ENCODE measurements around the gene NCKAP1.

NCKAP1 gene

DNA sequence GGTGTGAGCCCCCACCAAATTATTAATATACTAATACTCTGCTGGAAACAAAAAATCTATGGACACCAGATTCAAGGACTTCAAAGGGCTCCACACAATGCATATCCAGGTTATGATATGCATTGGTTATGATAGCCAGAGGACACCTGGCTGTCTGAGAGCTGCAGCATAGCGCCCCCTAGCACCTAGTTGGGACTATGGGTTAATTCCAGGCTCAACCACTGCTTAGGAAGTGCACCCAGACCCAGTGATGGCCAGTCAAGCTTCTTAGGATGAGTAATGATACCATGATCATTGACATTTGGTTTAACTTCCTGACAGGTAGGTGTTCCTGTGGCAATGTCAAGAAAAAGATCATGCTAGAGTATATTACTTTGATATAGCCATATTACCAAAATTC lies 168.0 kb downstream of the NCKAP1 start:
- DNase-seq: peak; percentile 15

DNA sequence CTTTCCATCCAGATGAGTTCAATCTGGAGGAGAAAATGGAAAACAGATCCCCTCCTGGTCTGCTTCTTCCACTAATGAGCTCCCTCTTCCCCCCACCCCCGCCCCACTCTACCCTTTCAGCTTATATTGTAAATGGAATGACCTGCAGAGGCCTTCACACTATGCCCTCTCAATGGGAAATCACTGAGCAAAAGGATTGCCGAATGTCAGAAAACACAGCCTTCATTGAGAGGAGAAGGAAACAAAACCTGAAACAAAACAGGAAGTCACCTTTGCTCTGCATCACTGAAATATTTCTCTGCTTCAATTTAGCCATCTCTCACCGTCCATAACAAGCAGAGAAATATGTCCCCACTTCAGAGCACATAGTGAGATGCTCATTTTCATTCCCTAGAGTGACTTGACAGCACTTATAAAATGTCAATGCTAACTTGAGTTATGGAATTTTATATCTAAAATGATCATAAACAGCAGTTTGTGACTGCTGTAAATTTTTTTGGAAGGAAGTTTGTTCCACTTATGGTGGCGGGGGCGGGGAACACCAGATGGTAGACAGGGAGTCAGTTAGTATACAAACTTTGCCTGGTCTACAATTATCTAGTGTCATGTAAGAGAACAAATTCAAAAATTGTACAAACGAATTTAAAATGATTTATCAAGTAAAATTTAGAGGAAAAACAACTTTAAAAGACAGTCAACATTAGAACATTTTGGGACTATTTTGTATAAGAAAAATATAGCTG lies 170.0 kb downstream of the NCKAP1 start:
- TF ChIP-seq, protein P1, sequence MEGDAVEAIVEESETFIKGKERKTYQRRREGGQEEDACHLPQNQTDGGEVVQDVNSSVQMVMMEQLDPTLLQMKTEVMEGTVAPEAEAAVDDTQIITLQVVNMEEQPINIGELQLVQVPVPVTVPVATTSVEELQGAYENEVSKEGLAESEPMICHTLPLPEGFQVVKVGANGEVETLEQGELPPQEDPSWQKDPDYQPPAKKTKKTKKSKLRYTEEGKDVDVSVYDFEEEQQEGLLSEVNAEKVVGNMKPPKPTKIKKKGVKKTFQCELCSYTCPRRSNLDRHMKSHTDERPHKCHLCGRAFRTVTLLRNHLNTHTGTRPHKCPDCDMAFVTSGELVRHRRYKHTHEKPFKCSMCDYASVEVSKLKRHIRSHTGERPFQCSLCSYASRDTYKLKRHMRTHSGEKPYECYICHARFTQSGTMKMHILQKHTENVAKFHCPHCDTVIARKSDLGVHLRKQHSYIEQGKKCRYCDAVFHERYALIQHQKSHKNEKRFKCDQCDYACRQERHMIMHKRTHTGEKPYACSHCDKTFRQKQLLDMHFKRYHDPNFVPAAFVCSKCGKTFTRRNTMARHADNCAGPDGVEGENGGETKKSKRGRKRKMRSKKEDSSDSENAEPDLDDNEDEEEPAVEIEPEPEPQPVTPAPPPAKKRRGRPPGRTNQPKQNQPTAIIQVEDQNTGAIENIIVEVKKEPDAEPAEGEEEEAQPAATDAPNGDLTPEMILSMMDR (IDR thresholded peaks at IDR 0.05; ENCODE audit: borderline replicate concordance, extremely low read depth, low read length, poor library complexity, severe bottlenecking): no peak
- TF ChIP-seq EZH2 (IDR thresholded peaks at IDR 0.05; ENCODE audit: borderline replicate concordance, low read depth, low read length, severe bottlenecking): no peak
- no peak overlapping the region for H3K4me2 ChIP-seq (ENCODE audit: insufficient read depth, low read length)
- no peak for ATAC-seq (ENCODE audit: insufficient read depth, low read depth)
- no peak for DNase-seq
- H4K20me1 ChIP-seq (ENCODE audit: insufficient read depth, low read length): no peaks in the 10 kb centered on the region
- H3K9me3 ChIP-seq (ENCODE audit: insufficient read depth, low read length, severe bottlenecking): no peaks in the 10 kb centered on the region
- H3K79me2 ChIP-seq (ENCODE audit: insufficient read depth, low read length): no peaks in the 10 kb centered on the region
- no peaks in the 10 kb centered on the region for H3K4me1 ChIP-seq (ENCODE audit: insufficient read depth, low read length)
- no peak overlapping the region for H3K9ac ChIP-seq (ENCODE audit: low read depth, low read length)
- no peak overlapping the region for H3K4me3 ChIP-seq (ENCODE audit: low read depth in 1 of 2, low read length in 2 of 2)
- no peaks in the 10 kb centered on the region for H3K36me3 ChIP-seq (ENCODE audit: insufficient read depth, low read length)
- H3K27ac ChIP-seq (ENCODE audit: low read length): no peak overlapping the region
- no peak overlapping the region for H2AFZ ChIP-seq (ENCODE audit: low read depth, low read length)
- no peaks in the 10 kb centered on the region for H3K27me3 ChIP-seq (ENCODE audit: insufficient read depth, low read length, poor library complexity)

More for the DNA sequence above, 168.0 kb downstream of the NCKAP1 start:
- Histone ChIP-seq H3K79me2 (ENCODE audit: insufficient read depth, low read length) (no peaks in the 10 kb centered on the region), H3K4me3 (ENCODE audit: low read depth in 1 of 2, low read length in 2 of 2) (no peak overlapping the region), H4K20me1 (ENCODE audit: insufficient read depth, low read length) (no peaks in the 10 kb centered on the region), H3K36me3 (ENCODE audit: insufficient read depth, low read length) (no peaks in the 10 kb centered on the region), H3K27me3 (ENCODE audit: insufficient read depth, low read length, poor library complexity) (no peaks in the 10 kb centered on the region), H3K4me2 (ENCODE audit: insufficient read depth, low read length) (no peak overlapping the region), H3K4me1 (ENCODE audit: insufficient read depth, low read length) (no peaks in the 10 kb centered on the region), H2AFZ (ENCODE audit: low read depth, low read length) (no peak overlapping the region), H3K9ac (ENCODE audit: low read depth, low read length) (no peak overlapping the region), H3K9me3 (ENCODE audit: insufficient read depth, low read length, severe bottlenecking) (no peaks in the 10 kb centered on the region), H3K27ac (ENCODE audit: low read length) (no peak overlapping the region)
- TF ChIP-seq, protein P1 (IDR thresholded peaks at IDR 0.05; ENCODE audit: borderline replicate concordance, extremely low read depth, low read length, poor library complexity, severe bottlenecking): peak; percentile 38
- TF ChIP-seq EZH2 (IDR thresholded peaks at IDR 0.05; ENCODE audit: borderline replicate concordance, low read depth, low read length, severe bottlenecking): no peak
- no peak for ATAC-seq (ENCODE audit: insufficient read depth, low read depth)

DNA sequence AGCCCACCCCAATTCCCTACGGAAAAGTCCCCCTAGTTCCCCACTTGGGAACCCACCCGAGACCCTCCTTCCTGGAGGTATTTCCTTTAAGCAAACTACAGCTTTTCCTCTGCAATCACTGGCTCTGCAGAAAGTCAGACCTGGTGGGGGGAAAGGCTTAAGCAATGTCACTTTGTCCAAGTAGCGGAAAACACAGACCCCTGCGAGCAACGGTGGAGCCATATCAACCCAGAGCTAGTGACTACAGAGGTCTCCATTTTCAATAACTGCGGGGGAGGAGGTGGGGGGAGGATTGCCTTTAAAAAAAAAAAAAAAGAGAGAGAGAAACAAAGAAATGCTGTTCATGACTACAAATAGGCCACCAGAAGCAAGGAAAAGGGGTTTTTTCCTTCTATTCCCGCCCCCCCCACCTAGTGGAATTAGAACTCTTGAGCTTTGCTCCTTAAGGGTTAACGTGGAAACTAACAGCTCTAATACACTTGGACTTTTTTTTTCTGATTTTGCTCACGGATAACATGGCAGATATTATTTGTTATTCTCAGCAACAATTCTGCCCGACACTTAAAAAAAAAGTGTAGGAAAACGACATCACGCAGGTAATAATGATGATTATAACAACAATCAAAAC lies 170.7 kb downstream of the NCKAP1 start:
- Histone ChIP-seq H3K9me3 (ENCODE audit: insufficient read depth, low read length, severe bottlenecking) (no peaks in the 10 kb centered on the region), H3K9ac (ENCODE audit: low read depth, low read length) (no peak overlapping the region), H3K27ac (ENCODE audit: low read length) (no peak overlapping the region), H3K4me3 (ENCODE audit: low read depth in 1 of 2, low read length in 2 of 2) (no peak overlapping the region), H3K27me3 (ENCODE audit: insufficient read depth, low read length, poor library complexity) (no peaks in the 10 kb centered on the region), H3K4me2 (ENCODE audit: insufficient read depth, low read length) (no peak overlapping the region), H3K79me2 (ENCODE audit: insufficient read depth, low read length) (no peaks in the 10 kb centered on the region), H2AFZ (ENCODE audit: low read depth, low read length) (no peak overlapping the region), H3K4me1 (ENCODE audit: insufficient read depth, low read length) (no peaks in the 10 kb centered on the region), H4K20me1 (ENCODE audit: insufficient read depth, low read length) (no peaks in the 10 kb centered on the region), H3K36me3 (ENCODE audit: insufficient read depth, low read length) (no peaks in the 10 kb centered on the region)
- TF ChIP-seq, protein P1 (IDR thresholded peaks at IDR 0.05; ENCODE audit: borderline replicate concordance, extremely low read depth, low read length, poor library complexity, severe bottlenecking): no peak
- TF ChIP-seq EZH2 (IDR thresholded peaks at IDR 0.05; ENCODE audit: borderline replicate concordance, low read depth, low read length, severe bottlenecking): no peak
- ATAC-seq (ENCODE audit: insufficient read depth, low read depth) (no peak), DNase-seq (no peak)
